Erythroblast (primary cell): ENCODE data around the gene FAM217B.

Experiments used
- GATA1 ChIP-seq: IDR thresholded peaks from 2 replicates; pipeline ENCODE4 v1.6.1; 2011; ENCODE audit warnings: low read depth, mild to moderate bottlenecking, control low read depth, low read length, moderate library complexity
- POLR2A ChIP-seq: IDR thresholded peaks from 2 replicates; pipeline ENCODE4 v1.6.1; 2011; ENCODE audit warnings: mild to moderate bottlenecking, low read length

DNA sequence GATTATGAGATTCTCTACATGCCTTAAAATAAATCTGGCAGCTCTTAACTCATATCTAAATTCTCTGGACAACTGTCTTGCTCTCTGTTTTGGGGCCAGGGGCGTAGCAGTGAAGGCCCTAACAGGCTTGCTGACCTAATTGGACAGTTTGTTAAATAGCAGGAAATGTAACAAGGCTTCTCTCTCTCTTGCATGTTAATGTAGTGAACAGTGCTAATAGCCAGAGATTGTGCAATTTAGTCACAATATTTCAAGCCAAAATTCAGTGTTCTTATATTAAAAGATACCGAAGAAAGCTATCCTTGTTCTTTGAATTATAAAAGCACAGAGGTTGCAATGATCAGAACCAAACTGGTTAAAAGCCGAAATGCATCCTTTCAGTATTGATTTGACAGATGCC lies 3.0 kb upstream of the FAM217B start:
- TF ChIP-seq POLR2A (no peak), GATA1 (no peak)
